Keratinocyte (primary cell): ENCODE results near the gene CCBE1.

ENCODE experiments used
- EZH2 ChIP-seq: IDR thresholded peaks from one replicate; pipeline ENCODE4 v1.6.1; 2012; ENCODE audit warnings: inconsistent platforms, mild to moderate bottlenecking, low read length, moderate library complexity
- TF ChIP-seq, protein P1 (sequence below), 3 experiments: IDR thresholded peaks in 1 of 3; conservative IDR thresholded peaks in 1 of 3; optimal IDR thresholded peaks in 1 of 3; 2 replicates in 2 of 3; 3 replicates in 1 of 3; pipeline versions ENCODE3 to v1.5.1; 2011; ENCODE audit warnings: low read length in 3 of 3, mild to moderate bottlenecking in 3 of 3, moderate library complexity in 2 of 3, control low read depth in 1 of 3, inconsistent platforms in 1 of 3; ENCODE audit not compliant: insufficient read depth in 2 of 3; ENCODE audit errors: extremely low read depth in 1 of 3

DNA sequence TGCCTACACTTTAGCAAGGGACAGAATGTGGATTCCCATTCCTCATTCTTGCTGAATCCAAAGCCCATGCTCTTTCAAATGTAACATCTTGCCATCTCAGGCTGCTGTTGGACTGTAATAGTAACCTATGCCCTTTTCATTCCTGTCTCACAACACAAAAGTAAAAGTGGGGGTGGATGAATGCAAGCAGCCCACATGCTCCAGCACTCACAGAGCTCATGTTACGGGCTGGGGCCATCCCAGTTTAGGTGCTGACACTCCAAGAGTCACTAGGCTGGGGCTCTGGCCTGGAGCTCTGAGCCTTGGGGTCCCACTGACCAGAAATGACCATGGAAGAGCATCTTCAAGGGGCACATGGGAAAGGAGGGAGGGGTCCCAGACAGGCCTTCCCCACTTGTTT is 47.6 kb downstream of the CCBE1 start:
- TF ChIP-seq, protein P1, sequence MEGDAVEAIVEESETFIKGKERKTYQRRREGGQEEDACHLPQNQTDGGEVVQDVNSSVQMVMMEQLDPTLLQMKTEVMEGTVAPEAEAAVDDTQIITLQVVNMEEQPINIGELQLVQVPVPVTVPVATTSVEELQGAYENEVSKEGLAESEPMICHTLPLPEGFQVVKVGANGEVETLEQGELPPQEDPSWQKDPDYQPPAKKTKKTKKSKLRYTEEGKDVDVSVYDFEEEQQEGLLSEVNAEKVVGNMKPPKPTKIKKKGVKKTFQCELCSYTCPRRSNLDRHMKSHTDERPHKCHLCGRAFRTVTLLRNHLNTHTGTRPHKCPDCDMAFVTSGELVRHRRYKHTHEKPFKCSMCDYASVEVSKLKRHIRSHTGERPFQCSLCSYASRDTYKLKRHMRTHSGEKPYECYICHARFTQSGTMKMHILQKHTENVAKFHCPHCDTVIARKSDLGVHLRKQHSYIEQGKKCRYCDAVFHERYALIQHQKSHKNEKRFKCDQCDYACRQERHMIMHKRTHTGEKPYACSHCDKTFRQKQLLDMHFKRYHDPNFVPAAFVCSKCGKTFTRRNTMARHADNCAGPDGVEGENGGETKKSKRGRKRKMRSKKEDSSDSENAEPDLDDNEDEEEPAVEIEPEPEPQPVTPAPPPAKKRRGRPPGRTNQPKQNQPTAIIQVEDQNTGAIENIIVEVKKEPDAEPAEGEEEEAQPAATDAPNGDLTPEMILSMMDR (optimal IDR thresholded peaks at IDR 0.05 in 1 of 3, IDR thresholded peaks at IDR 0.05 in 1 of 3, conservative IDR thresholded peaks at IDR 0.05 in 1 of 3; ENCODE audit: extremely low read depth in 1 of 3, insufficient read depth in 2 of 3, low read length in 3 of 3) = no peak
- no peak for TF ChIP-seq EZH2
